Endothelial cell of umbilical vein (primary cell): Measurements from ENCODE around the gene ZNF77. TPM values are rescaled to one million over a fixed set of nuclear protein-coding genes. Genes with fewer than 3 reads are reported as not detected.

Experiments used
- BruUV-seq: library from RNA; stranded (reverse); fragments of 400-500 nt; replicated peaks from 2 replicates; lab custom pipeline; 2021; lab: Mats Ljungman, UMichigan
- CTCF ChIA-PET: fragments of 300-600, 350-600 bp; sonication (Branson Sonifier 250); formaldehyde crosslinking; loops from one replicate; lab custom pipeline; 2021; ENCODE audit warnings: antibody characterized with exemption, inconsistent platforms; lab: Charles Lee
- POLR2A ChIA-PET: fragments of 300-600, 350-600 bp; sonication (Branson Sonifier 250); formaldehyde crosslinking; loops from one replicate; lab custom pipeline; 2021; ENCODE audit warnings: antibody characterized with exemption, inconsistent platforms; lab: Charles Lee
- DNase-seq: peaks from one replicate; pipeline ENCODE4 v3.0.0-alpha.2; 2011; ENCODE audit warnings: low read depth, low spot score
- FAIRE-seq: peaks from 2 replicates; lab custom pipeline; 2011; peaks lifted over from hg19 to GRCh38; lab: Jason Lieb, UNC
- H2AFZ ChIP-seq: 2 replicates; pipeline ENCODE4 v1.6.0; 2012; ENCODE audit warnings: low read depth, low read length, control low read depth, inconsistent platforms
- H3K27ac ChIP-seq: 2 replicates; pipeline ENCODE4 v1.5.1; 2011; ENCODE audit warnings: low read depth, mild to moderate bottlenecking, control low read depth, low read length, moderate library complexity; ENCODE audit not compliant: insufficient read depth
- H3K27me3 ChIP-seq, 2 experiments: 2 replicates each; pipeline versions ENCODE4 v1.6.0 to v1.6.1; 2011; ENCODE audit warnings: low read length in 2 of 2, mixed read lengths in 1 of 2; ENCODE audit not compliant: control insufficient read depth in 2 of 2, insufficient read depth in 2 of 2
- H3K36me3 ChIP-seq, 2 experiments: 2 replicates in 1 of 2; 3 replicates in 1 of 2; pipeline ENCODE4 v1.5.1; 2011; ENCODE audit warnings: low read length in 2 of 2, mild to moderate bottlenecking in 1 of 2, moderate library complexity in 1 of 2; ENCODE audit not compliant: control insufficient read depth in 2 of 2, insufficient read depth in 2 of 2; ENCODE audit errors: extremely low read depth in 1 of 2
- H3K4me1 ChIP-seq: 3 replicates; pipeline ENCODE4 v1.5.1; 2011; ENCODE audit warnings: mild to moderate bottlenecking, low read length; ENCODE audit not compliant: control insufficient read depth, insufficient read depth; ENCODE audit errors: extremely low read depth
- H3K4me2 ChIP-seq: 2 replicates; pipeline ENCODE4 v1.6.1; 2011; ENCODE audit warnings: low read length, control low read depth, mixed read lengths; ENCODE audit not compliant: insufficient read depth
- H3K4me3 ChIP-seq, 3 experiments: fragments of 200-600 bp in 1 of 3; sonication (generic), shearing (Covaris generic) in 1 of 3; replicated peaks in 1 of 3; 2 replicates each; pipeline ENCODE4 v1.5.1; 2011 to 2016; ENCODE audit warnings: control low read depth in 3 of 3, low read length in 3 of 3, mild to moderate bottlenecking in 2 of 3, inconsistent platforms in 1 of 3, low read depth in 1 of 3, moderate library complexity in 1 of 3; ENCODE audit not compliant: insufficient read depth in 1 of 3
- H3K79me2 ChIP-seq: 2 replicates; pipeline ENCODE4 v1.6.0; 2012; ENCODE audit warnings: low read length, inconsistent platforms; ENCODE audit not compliant: control insufficient read depth, insufficient read depth
- H3K9ac ChIP-seq: replicated peaks from 2 replicates; pipeline ENCODE3; 2011; ENCODE audit warnings: low read length, control low read depth; ENCODE audit not compliant: insufficient read depth; ENCODE audit errors: extremely low read depth
- H3K9me1 ChIP-seq: replicated peaks from 3 replicates; pipeline ENCODE4 v1.6.0; 2011; ENCODE audit warnings: mild to moderate bottlenecking, low read length; ENCODE audit not compliant: control insufficient read depth, insufficient read depth; ENCODE audit errors: extremely low read depth
- H3K9me3 ChIP-seq: replicated peaks from 2 replicates; pipeline ENCODE4 v1.5.1; 2012; ENCODE audit warnings: low read length, inconsistent platforms; ENCODE audit not compliant: control insufficient read depth, insufficient read depth
- H4K20me1 ChIP-seq: replicated peaks from 2 replicates; pipeline ENCODE3; 2011; ENCODE audit warnings: mild to moderate bottlenecking, low read length; ENCODE audit not compliant: control insufficient read depth, insufficient read depth; ENCODE audit errors: extremely low read depth
- EZH2 ChIP-seq: IDR thresholded peaks from 2 replicates; pipeline ENCODE4 v1.6.1; 2012; ENCODE audit warnings: borderline replicate concordance, low read depth, mild to moderate bottlenecking, moderate library complexity, low read length, inconsistent platforms; ENCODE audit not compliant: severe bottlenecking
- FOS ChIP-seq: IDR thresholded peaks from 2 replicates; pipeline ENCODE4 v1.6.1; 2011; ENCODE audit warnings: mild to moderate bottlenecking, low read length, moderate library complexity, borderline replicate concordance; ENCODE audit not compliant: insufficient read depth
- JUN ChIP-seq: IDR thresholded peaks from 2 replicates; pipeline ENCODE4 v1.6.1; 2011; ENCODE audit warnings: borderline replicate concordance, low read depth; ENCODE audit not compliant: insufficient read length, insufficient read depth
- MYC ChIP-seq: IDR thresholded peaks from one replicate; pipeline ENCODE4 v1.6.1; 2011; ENCODE audit warnings: mild to moderate bottlenecking, low read depth, low read length
- POLR2A ChIP-seq: IDR thresholded peaks from 2 replicates; pipeline ENCODE4 v1.6.1; 2012; ENCODE audit warnings: low read depth, mild to moderate bottlenecking, control low read depth, low read length
- POLR2AphosphoS5 ChIP-seq: IDR thresholded peaks from 2 replicates; pipeline ENCODE4 v1.6.1; 2012; ENCODE audit warnings: low read depth, mild to moderate bottlenecking, control low read depth, low read length, moderate library complexity; ENCODE audit not compliant: insufficient read depth
- dilution Hi-C: fragments of 300-500 bp; cut with MboI; formaldehyde crosslinking; loops from one replicate; pipeline ENCODE4 v1.15.0; 2019; ENCODE audit warnings: low sequenced_read_pairs; ENCODE audit not compliant: extremely low pct_ligation_motif_present
- intact Hi-C: fragments of 100-400 bp; cut with micrococcal nuclease; formaldehyde crosslinking; loops from one replicate; pipeline ENCODE4 v1.10.0; 2022
- polyA plus RNA-seq, 4 experiments: library from polyadenylated mRNA; depleted of rRNA in 3 of 4; stranded (reverse) in 3 of 4; unstranded in 1 of 4; fragments of >200 nt; gene quantifications; 2 replicates each; pipeline versions ENCODE4 v1.2.1 to v1.2.3, GENCODE V29; 2011 to 2012; ENCODE audit warnings: missing spikeins in 1 of 4
- total RNA-seq: library from RNA; stranded (reverse); gene quantifications from 2 replicates; pipeline ENCODE4 v1.2.3, GENCODE V29; 2021
- TF ChIP-seq, protein P1 (sequence below), 2 donors: IDR thresholded peaks; 1 replicate in 1 of 2; 2 replicates in 1 of 2; pipeline ENCODE4 v1.5.1; 2011; ENCODE audit warnings: low read length in 2 of 2, mild to moderate bottlenecking in 2 of 2, moderate library complexity in 2 of 2, control low read depth in 1 of 2, inconsistent platforms in 1 of 2, low read depth in 1 of 2; ENCODE audit not compliant: insufficient read depth in 1 of 2; ENCODE audit errors: extremely low read depth in 1 of 2

The ZNF77 gene
- total and polyA plus RNA-seq, 2 donors (not counting 3 experiments of a cell fraction or from before 2014, with no cell fraction given), result 5.9 to 10.2 TPM

- BruUV-seq, result no TSS peak
- CTCF ChIA-PET, result interaction anchor here (0.6 to 4.7 kb wide), 44 partner anchors 8 to 622 kb away, joined by 3 to 105 read pairs (median 5); partner anchors contain the start of genes LSM7, NCLN, TLE6 and ZNF555
- Histone ChIP-seq H3K9me1 (no peaks in the 10 kb centered on the region), H4K20me1 (no peaks in the 10 kb centered on the region), H3K36me3 (no peaks in the 10 kb centered on the region), H3K27me3 (no peaks in the 10 kb centered on the region), H3K9me3 (no peaks in the 10 kb centered on the region), H3K79me2 (no peaks in the 10 kb centered on the region), H3K27ac (peak overlapping the region; percentile 95), H3K9ac (peak overlapping the region; percentile 94), H3K4me3 (peak overlapping the region; percentile 16 to 82 (median 57)), H2AFZ (peak overlapping the region; percentile 5), H3K4me2 (peak overlapping the region; percentile 80), H3K4me1 (peaks cover 27% of the 10 kb centered on the region)
- POLR2A ChIA-PET, result interaction anchor here (0.6 to 2.2 kb wide), 14 partner anchors 10 to 474 kb away, joined by 3 to 16 read pairs (median 5); partner anchors contain the start of genes GADD45B and ZNF57
- TF ChIP-seq MYC (no peak), POLR2A (peak; percentile 74), EZH2 (no peak), FOS (peak; percentile 2), JUN (no peak), POLR2AphosphoS5 (no peak)
- TF ChIP-seq, protein P1, sequence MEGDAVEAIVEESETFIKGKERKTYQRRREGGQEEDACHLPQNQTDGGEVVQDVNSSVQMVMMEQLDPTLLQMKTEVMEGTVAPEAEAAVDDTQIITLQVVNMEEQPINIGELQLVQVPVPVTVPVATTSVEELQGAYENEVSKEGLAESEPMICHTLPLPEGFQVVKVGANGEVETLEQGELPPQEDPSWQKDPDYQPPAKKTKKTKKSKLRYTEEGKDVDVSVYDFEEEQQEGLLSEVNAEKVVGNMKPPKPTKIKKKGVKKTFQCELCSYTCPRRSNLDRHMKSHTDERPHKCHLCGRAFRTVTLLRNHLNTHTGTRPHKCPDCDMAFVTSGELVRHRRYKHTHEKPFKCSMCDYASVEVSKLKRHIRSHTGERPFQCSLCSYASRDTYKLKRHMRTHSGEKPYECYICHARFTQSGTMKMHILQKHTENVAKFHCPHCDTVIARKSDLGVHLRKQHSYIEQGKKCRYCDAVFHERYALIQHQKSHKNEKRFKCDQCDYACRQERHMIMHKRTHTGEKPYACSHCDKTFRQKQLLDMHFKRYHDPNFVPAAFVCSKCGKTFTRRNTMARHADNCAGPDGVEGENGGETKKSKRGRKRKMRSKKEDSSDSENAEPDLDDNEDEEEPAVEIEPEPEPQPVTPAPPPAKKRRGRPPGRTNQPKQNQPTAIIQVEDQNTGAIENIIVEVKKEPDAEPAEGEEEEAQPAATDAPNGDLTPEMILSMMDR (IDR thresholded peaks at IDR 0.05; ENCODE audit: extremely low read depth in 1 of 2, insufficient read depth in 1 of 2, low read depth in 1 of 2, low read length in 2 of 2), result no peak
- DNase-seq, result peak; percentile 100
- dilution Hi-C loops, result no loop called here
- FAIRE-seq, result no peak
- intact Hi-C loops, result loop anchor here (1.0 to 2.0 kb wide), 11 partner anchors 22 to 302 kb away; partner anchors contain the start of genes THOP1, ZNF555 and ZNF57
Observed at GRCh38 chr19:2950286-2951124, 5.7 kb upstream of the ZNF77 start.
